Tibial nerve (tissue), 4 donors: ENCODE data around the gene GPR21. TPM values are rescaled to one million over a fixed set of nuclear protein-coding genes. Genes with fewer than 3 reads are reported as not detected.

Source experiments
- DNase-seq, 2 donors: peaks; one replicate each; pipeline ENCODE4 v3.0.0-alpha.2; 2019; ENCODE audit warnings: low spot score in 2 of 2
- H3K27ac ChIP-seq, 4 donors: fragments of 200-600 bp; sonication (generic) in 3 of 4; one replicate each; pipeline ENCODE4 v1.5.1; 2017 to 2019; ENCODE audit warnings: mild to moderate bottlenecking in 1 of 4
- H3K27me3 ChIP-seq, 2 donors: fragments of 200-600 bp; sonication (generic) in 1 of 2; one replicate each; pipeline versions ENCODE4 v1.5.1 to v1.6.0; 2017 to 2019
- H3K36me3 ChIP-seq, 3 donors: fragments of 200-600 bp; sonication (generic); one replicate each; pipeline ENCODE4 v1.5.1; 2018 to 2019
- H3K4me1 ChIP-seq, 4 donors: fragments of 200-600 bp; sonication (generic) in 3 of 4; one replicate each; pipeline ENCODE4 v1.5.1; 2017 to 2019
- H3K4me3 ChIP-seq, 4 donors: fragments of 200-600 bp; sonication (generic) in 3 of 4; one replicate each; pipeline ENCODE4 v1.5.1; 2017 to 2019; ENCODE audit warnings: mild to moderate bottlenecking in 1 of 4, moderate library complexity in 1 of 4
- H3K9me3 ChIP-seq, 4 donors: fragments of 200-600 bp; sonication (generic) in 3 of 4; one replicate each; pipeline ENCODE4 v1.5.1; 2017 to 2019
- CTCF ChIP-seq, 5 experiments: fragments of 200-600 bp in 3 of 5; fragments of 450-650 bp in 2 of 5; sonication (generic) in 3 of 5; IDR thresholded peaks; one replicate each; pipeline ENCODE4 v1.5.1; 2016 to 2019; ENCODE audit warnings: antibody characterized with exemption in 5 of 5, mild to moderate bottlenecking in 3 of 5, moderate library complexity in 2 of 5
- EP300 ChIP-seq, 2 donors: sonication (generic); formaldehyde crosslinking; IDR thresholded peaks; one replicate each; pipeline ENCODE4 v1.6.1; 2017; ENCODE audit warnings: antibody characterized with exemption in 2 of 2, mild to moderate bottlenecking in 1 of 2
- POLR2A ChIP-seq, 2 donors: fragments of 450-650 bp; IDR thresholded peaks; one replicate each; pipeline ENCODE4 v1.6.1; 2017; ENCODE audit warnings: antibody characterized with exemption in 2 of 2, mild to moderate bottlenecking in 2 of 2, moderate library complexity in 2 of 2
- WGBS, 2 donors: methylation state at CpG; one replicate each; pipeline ENCODE4 v1.1.5; 2018; 5-methylcytosine and 5-hydroxymethylcytosine counted together
- total RNA-seq, 4 donors: library from RNA; depleted of rRNA; stranded (reverse); fragments of >200 nt; gene quantifications; one replicate each; pipeline ENCODE4 v1.1.0, GENCODE V29; 2016

GPR21 gene
- total RNA-seq, 4 donors from 2014 or later: 0.98 to 4.4 (median 3.9) TPM; not detected in 1

- H3K4me3 ChIP-seq: no peak overlapping the region
- TF ChIP-seq POLR2A (IDR thresholded peaks at IDR 0.05) (no peak), EP300 (IDR thresholded peaks at IDR 0.05) (no peak), CTCF (IDR thresholded peaks at IDR 0.05) (no peak)
- DNase-seq: no peak
- H3K4me1 ChIP-seq: peaks cover 0 to 20% (median 3%) of the 10 kb centered on the region in 4 donors
- WGBS, 2 donors: 67 to 69% methylated on average over 4 of the region's 4 CpGs
- no peaks in the 10 kb centered on the region for H3K27me3 ChIP-seq
- H3K9me3 ChIP-seq: peaks cover 0 to 3% (median 0%) of the 10 kb centered on the region in 4 donors
- peaks cover 0 to 22% (median 0%) of the 10 kb centered on the region in 3 donors for H3K36me3 ChIP-seq
- H3K27ac ChIP-seq: peak overlapping the region in 1 of 4 donors; percentile 10
Observed at GRCh38 chr9:123044586-123044985, 11.1 kb downstream of the GPR21 start.

GRCh38 chr9:123046406-123047195 lies 13.1 kb downstream of the GPR21 start:
- Histone ChIP-seq H3K4me1 (peaks cover 0 to 28% (median 4%) of the 10 kb centered on the region in 4 donors), H3K27me3 (no peaks in the 10 kb centered on the region), H3K9me3 (peaks cover 0 to 3% (median 0%) of the 10 kb centered on the region in 4 donors), H3K27ac (peak overlapping the region in 2 of 4 donors; percentile 10 to 36), H3K4me3 (no peak overlapping the region), H3K36me3 (peaks cover 0 to 22% (median 0%) of the 10 kb centered on the region in 3 donors)
- TF ChIP-seq EP300 (IDR thresholded peaks at IDR 0.05): no peak
- TF ChIP-seq CTCF (IDR thresholded peaks at IDR 0.05): no peak
- no peak for TF ChIP-seq POLR2A (IDR thresholded peaks at IDR 0.05)
- DNase-seq: no peak
- WGBS, 2 donors: 68 to 77% methylated on average over 3 of the region's 3 CpGs

GRCh38 chr9:123048748-123049147 lies 15.3 kb downstream of the GPR21 start:
- no peaks in the 10 kb centered on the region for H3K27me3 ChIP-seq
- peak overlapping the region in 2 of 4 donors; percentile 26 to 61 for H3K27ac ChIP-seq
- peaks cover 0 to 7% (median 0%) of the 10 kb centered on the region in 3 donors for H3K36me3 ChIP-seq
- peaks cover 0 to 28% (median 4%) of the 10 kb centered on the region in 4 donors for H3K4me1 ChIP-seq
- no peak for DNase-seq
- TF ChIP-seq CTCF (IDR thresholded peaks at IDR 0.05) (no peak), EP300 (IDR thresholded peaks at IDR 0.05) (no peak), POLR2A (IDR thresholded peaks at IDR 0.05) (no peak)
- H3K4me3 ChIP-seq: no peak overlapping the region
- WGBS, 2 donors: 17 to 22% methylated on average over 2 of the region's 2 CpGs
- H3K9me3 ChIP-seq: no peaks in the 10 kb centered on the region

- Histone ChIP-seq H3K27me3 (no peaks in the 10 kb centered on the region), H3K4me1 (peaks cover 0 to 28% (median 4%) of the 10 kb centered on the region in 4 donors), H3K9me3 (no peaks in the 10 kb centered on the region), H3K4me3 (no peak overlapping the region), H3K27ac (peak overlapping the region in 2 of 4 donors; percentile 26 to 61), H3K36me3 (no peaks in the 10 kb centered on the region)
- DNase-seq: peak in 1 of 2 donors; percentile 53
- TF ChIP-seq CTCF (IDR thresholded peaks at IDR 0.05): no peak
- no peak for TF ChIP-seq POLR2A (IDR thresholded peaks at IDR 0.05)
- TF ChIP-seq EP300 (IDR thresholded peaks at IDR 0.05): no peak
- 24% methylated on average over 3 of the region's 3 CpGs for WGBS, 2 donors
Observed at GRCh38 chr9:123049589-123050222, 16.2 kb downstream of the GPR21 start.

- DNase-seq: no peak
- Histone ChIP-seq H3K4me1 (peaks cover 0 to 30% (median 4%) of the 10 kb centered on the region in 4 donors), H3K27me3 (no peaks in the 10 kb centered on the region), H3K27ac (no peak overlapping the region), H3K9me3 (no peaks in the 10 kb centered on the region), H3K36me3 (no peaks in the 10 kb centered on the region), H3K4me3 (no peak overlapping the region)
- TF ChIP-seq CTCF (IDR thresholded peaks at IDR 0.05): no peak
- no peak for TF ChIP-seq POLR2A (IDR thresholded peaks at IDR 0.05)
- no peak for TF ChIP-seq EP300 (IDR thresholded peaks at IDR 0.05)
Observed at GRCh38 chr9:123053046-123053445, 19.6 kb downstream of the GPR21 start.
